GM12892 (cell line): Measurements from ENCODE around the gene DNM3.

ENCODE experiments used
- POLR2A ChIP-seq: IDR thresholded peaks from 2 replicates; pipeline ENCODE4 v1.6.1; 2011; ENCODE audit warnings: low read depth, low read length, control low read depth
- TAF1 ChIP-seq: IDR thresholded peaks from 2 replicates; pipeline ENCODE4 v1.6.1; 2011; ENCODE audit warnings: low read depth, mild to moderate bottlenecking, control low read depth, low read length, borderline replicate concordance

DNA sequence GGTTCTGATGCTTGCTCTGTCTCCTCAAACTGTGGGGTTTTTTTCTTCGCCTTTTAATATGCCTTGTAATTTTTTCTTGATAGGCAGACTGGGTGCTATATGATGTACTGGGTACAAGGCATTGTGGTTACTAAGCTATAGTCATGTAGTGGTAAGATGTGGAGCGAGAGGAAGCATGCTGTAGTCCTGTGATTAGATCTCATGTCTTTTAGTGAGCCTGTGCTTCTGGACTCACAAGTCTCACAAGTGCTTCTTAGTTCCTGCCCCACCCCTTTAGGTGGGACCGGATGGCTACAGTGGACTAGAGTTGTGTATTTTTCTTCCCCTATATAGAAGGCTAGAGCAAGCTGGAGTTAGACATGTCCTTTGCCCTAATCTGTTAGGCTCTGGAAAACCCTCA is 178.7 kb downstream of the DNM3 start:
- TF ChIP-seq POLR2A (no peak), TAF1 (no peak)
